Myocyte (in vitro differentiated cells): ENCODE data around the gene NFE2. TPM values are rescaled to one million over a fixed set of nuclear protein-coding genes. Genes with fewer than 3 reads are reported as not detected.
A peak's percentile ranks its signal among the peaks of the same experiment; 100 is the strongest.
"Not testable (repeated sequence)": the region's sequence is repeated elsewhere in the genome, so short reads cannot be mapped to it uniquely, and the experiment has no call there.

Source experiments
- DNase-seq: peaks from one replicate; pipeline ENCODE4 v3.0.0-alpha.2; 2012; ENCODE audit warnings: low read depth
- total RNA-seq: library from RNA; depleted of rRNA; stranded (reverse); fragments of >200 nt; gene quantifications from 2 replicates; pipeline ENCODE4 v1.2.3, GENCODE V29; 2014

The NFE2 gene
- total RNA-seq, 1 donor from 2014 or later: 1.4 TPM

DNA sequence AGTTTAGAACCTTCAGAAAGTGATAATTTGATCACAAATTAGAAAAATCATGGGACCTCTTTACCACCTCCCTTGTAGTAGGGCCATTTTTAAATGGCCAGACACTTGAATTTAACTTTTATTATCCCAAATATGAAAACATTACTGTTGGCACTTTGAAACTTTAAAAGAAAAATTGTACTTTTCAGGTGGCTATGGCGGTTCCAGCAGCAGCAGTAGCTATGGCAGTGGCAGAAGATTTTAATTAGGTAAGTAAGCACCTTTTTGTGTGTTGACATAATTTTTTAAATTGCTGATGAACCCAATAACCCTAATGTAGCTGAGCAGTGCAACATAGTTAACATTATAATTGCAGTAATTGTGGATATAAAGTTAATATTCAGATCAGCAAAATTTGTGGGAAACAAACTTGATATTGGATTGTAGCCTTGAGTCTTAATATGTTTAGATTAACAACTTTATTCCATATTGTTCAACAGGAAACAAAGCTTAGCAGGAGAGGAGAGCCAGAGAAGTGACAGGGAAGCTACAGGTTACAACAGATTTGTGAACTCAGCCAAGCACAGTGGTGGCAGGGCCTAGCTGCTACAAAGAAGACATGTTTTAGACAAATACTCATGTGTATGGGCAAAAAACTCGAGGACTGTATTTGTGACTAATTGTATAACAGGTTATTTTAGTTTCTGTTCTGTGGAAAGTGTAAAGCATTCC, 16.6 kb downstream of the NFE2 start:
- DNase-seq: not testable (repeated sequence)

DNA sequence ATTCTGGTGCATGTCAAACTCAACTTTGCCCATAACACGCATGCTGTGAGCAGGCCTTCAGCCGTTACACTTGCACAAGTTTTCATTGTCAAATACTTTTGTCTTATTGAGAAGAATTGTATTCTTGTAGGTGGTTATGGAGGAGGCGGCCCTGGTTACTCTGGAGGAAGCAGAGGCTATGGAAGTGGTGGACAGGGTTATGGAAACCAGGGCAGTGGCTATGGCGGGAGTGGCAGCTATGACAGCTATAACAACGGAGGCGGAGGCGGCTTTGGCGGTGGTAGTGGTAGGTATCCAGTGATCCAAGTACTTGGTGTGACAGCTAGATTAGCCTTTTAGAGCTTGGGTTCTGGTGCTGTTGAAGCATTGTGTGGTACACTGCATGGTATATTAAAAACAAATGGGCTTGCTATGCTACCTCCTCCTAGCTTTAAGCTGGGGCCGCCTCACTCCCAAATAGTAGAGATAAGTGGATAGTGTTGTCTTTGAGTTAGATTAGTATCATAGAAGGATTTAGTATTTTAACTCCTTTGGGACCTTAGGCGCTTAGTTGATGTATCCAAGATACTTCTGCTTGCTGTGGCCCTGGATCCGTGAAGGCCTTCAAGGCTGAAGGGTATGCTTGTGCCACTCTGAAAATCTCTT, 17.7 kb downstream of the NFE2 start:
- DNase-seq: no peak

DNA sequence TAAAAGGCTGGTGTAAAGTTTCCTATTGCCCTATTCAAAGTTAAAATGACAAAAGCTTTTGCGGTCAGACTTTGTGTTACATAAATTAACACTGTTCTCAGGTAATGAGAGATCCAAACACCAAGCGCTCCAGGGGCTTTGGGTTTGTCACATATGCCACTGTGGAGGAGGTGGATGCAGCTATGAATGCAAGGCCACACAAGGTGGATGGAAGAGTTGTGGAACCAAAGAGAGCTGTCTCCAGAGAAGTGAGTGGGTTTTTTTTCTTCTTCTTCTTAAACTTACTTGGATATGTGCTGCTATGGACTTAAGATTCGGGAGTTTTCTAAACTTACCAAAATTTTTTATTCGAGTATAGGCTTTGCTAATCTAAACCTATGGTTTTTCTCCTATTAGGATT, 19.1 kb downstream of the NFE2 start:
- not testable (repeated sequence) for DNase-seq

DNA sequence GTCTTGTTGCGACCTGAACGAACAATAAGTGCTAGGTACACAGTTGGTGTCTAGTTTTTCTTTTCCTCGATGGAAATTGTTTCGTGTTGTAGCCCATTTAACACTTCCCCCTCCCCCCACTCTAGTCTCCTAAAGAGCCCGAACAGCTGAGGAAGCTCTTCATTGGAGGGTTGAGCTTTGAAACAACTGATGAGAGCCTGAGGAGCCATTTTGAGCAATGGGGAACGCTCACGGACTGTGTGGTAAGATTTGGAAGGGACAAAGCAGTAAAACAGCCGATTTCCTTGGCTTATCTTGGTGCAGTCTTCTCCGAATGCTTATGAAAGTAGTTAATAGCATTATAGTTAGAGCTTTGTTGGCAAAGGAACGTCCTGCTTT, 19.6 kb downstream of the NFE2 start:
- not testable (repeated sequence) for DNase-seq

DNA sequence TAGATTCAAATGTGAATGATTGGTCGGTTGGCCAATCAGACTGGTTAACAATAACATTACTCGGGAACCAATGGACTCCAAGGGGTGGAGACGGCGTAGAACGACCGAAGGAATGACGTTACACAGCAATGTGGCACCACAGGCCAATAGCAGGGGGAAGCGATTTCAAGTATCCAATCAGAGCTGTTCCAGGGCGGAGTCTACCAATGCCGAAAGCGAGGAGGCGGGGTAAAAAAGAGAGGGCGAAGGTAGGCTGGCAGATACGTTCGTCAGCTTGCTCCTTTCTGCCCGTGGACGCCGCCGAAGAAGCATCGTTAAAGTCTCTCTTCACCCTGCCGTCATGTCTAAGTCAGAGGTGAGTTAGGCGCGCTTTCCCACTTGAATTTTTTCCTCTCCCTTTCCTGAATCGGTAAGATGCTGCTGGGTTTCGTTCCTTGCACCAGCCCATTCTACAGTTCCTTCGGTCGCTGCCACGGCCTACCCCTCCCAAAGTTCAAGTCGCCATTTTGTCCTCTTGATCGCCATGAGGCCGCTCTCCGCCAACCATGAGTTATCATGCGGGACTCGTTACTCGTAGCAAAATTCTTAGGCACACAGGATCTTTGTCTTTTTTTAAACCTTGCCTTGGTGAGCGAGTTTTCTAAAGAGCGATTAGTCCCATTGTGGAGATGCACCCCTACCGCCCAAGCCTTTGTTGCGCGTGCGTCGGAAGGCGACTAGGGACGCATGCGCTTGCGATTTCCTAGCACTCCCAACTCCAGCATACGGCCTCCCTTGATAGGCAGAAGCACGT, 20.2 kb downstream of the NFE2 start, which contains the start of gene HNRNPA1:
Gene HNRNPA1, plus strand, starts transcription at position 259 of the 793 bp plus-strand sequence. Its CDS starts 82 bp downstream, at position 341.
- DNase-seq: peak; percentile 100

DNA sequence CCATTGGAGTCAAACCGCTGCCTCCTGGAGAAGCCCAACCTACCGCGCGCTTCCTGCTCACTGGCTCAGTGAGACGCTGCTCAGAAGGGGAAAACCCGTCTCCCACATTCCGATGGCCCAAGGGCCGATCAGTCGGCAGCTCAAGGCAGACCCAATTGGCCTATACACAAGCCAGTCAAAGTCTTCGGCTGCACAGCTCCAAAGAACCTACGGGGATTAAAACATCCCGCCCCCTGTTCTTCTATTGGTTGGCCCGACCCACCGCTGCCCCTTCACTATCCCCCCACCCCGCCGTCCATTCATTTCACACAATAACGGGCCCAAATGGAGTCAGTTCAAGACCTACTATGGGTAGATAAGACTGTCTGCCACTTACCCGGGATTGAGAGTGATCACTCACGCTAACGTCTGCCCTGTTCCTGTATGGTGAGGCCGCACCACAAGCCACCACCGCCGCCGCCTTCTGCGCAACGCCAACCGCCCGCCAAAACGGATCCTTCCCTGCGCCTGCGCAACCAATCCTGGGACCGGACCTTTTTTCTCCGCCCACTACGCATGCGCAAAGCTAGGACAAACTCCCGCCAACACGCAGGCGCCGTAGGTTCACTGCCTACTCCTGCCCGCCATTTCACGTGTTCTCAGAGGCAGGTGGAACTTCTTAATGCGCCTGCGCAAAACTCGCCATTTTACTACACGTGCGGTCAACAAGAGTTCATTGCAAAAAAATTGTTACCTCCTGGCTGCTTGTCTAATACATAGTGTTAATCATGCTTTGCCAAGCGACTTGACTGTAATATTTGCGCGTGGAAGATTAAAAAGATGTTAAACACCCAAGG, 21.0 kb downstream of the NFE2 start, which contains the start of gene CBX5:
Gene CBX5, minus strand, starts transcription at position 491 of the 836 bp plus-strand sequence. CDS start 22,472 bp downstream, outside the sequence.
- peak; percentile 100 for DNase-seq

DNA sequence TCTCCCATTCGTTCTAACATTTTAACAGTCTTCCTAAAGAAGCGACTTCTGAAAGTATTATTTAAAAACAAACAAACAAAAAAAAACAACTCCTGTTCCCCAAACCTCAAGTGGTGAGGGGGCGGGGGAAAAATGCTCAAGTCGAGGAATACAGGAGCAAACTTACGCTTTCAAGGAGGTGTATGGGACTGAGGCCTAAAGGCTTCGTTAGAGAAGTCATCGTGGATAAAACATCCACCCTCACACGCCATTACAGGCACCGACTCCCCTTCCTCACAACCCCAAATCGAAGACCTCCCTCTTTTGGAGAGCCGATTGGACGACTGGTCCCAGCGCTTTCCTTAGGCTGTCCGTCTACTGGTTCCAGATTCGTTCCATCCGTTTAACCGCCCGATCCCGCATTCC, 21.6 kb downstream of the NFE2 start:
- DNase-seq: no peak

DNA sequence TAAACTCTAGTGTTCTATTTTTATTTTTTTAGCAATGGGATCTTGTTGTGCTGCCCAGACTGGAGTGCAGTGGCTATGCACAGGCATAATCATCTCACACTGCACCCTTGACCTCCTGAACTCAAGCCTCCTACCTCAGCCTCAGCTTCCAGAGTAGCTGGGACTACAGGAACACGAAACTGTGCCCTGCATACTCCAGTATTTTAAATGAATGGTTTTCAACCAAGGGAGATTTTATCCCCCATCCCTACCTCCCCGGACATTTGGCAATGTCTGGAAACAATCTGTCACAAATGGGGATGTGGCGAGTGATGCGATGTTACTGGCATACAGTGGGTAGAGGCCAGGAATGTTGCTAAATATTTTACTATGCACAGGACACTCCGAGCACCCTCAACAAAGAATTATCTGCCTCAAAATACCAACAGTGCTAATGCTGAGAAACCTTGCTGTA, 23.0 kb downstream of the NFE2 start:
- peak; percentile 77 for DNase-seq

DNA sequence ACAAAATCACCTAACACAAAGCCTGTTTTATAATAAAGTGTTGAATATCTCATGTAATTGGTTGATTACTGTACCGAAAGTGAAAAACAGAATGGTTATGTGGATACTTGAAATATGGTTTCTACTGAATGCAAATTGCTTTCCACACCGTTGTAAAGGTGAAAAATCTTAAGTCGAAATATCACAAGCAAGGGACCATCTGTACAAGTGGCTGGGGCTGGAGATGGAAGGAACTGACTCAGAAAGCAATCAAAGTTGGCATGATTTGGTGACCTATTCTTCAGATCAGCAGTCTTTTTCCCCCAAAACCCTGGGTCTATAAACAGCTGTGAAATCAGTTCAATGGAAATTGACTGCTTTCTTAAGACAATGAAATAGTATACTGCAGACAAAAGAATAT, 24.4 kb downstream of the NFE2 start:
- DNase-seq: no peak

DNA sequence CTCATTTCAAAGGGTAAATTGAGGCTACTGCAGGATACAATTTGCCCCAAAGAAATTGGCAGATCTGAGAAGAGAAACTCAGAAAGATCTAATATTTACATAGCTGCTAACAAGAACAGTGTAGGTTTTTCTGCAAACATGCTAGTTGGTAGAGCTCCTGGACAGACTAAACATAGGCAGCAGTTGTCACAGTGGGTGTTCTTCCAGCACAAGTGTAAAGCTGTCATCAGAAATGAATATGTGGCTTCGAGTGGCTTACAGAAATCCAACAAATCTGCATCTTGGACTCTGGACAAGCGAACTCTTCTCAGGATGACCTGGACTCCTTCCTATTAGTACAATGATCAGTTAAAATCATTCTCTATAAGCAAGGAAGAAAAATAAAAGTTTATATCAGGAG, 26.8 kb downstream of the NFE2 start:
- DNase-seq: peak; percentile 50

DNA sequence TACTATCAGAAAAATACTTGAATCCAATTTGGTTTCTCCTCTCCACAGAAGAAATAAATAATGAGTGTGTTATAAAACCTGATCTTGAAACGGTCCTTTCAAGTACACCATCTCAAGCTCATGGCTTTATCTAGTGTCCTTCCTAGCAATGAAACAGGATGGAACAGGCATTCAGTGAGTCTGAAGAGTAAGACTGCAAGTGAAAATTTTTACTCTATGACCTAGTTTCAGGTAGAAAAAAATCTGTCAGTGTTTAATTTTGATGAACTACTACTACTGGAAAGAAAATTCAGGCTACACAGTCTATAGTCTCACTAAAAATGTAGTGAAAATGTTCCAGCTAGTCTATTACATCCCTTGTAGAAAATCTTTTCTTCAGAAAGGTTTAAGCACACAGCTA, 28.6 kb downstream of the NFE2 start:
- DNase-seq: no peak

DNA sequence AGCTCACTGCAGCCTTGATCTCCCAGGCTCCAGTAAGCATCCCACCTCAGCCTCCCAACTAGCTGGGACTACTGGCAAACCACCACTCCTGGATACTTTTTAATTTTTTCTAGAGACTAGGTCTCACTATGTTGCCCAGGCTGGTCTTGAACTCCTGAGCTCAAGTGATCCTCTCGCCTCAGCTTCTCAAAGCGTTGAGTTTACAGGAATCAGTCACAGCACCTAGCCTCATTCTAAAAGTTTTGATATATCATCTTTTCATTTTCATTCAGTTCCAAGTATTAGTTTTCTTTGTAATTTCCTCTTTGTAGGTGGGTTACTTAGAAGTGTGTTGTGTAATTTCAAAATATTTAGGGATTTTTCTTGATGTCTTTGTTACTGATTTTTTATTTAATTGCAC, 30.5 kb downstream of the NFE2 start:
- no peak for DNase-seq

DNA sequence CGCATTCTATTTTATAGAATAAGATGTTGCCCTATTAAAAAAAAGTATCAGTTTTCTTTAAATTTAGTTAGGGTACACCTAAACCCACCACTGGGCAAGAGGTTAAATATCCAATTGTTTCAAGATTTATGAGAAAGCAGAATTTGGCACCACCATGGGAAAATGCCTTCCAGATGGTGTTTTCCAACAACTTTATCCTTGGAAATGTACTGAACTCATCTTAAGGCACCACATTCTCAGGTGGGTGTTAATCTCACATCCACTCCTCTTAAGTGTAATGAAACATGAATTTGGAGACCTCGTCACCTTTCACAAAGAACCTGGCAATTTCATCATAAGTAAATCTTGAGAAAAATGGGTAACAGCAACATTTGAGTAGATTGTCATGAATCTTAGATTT, 34.0 kb downstream of the NFE2 start:
- no peak for DNase-seq

DNA sequence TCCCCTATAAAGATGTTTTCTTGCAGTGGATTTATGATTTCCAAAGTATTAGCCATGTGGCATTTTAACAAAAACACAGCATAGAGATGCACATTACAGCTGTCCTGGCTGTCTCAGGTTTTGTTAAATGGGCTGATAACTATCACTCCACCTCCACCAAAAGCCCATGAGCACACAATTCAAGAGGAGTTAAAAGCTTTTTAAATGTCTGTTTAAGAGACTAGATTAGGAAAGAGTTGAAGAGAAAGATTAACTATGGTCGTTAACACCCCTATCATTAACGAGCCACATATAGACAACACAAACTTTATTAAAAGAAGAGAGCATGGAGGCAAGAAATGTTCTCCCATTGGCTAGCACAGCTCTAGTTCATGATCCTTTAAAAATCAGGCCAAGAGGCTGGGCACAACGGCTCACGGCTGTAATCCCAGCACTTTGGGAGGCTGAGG, 35.4 kb downstream of the NFE2 start:
- no peak for DNase-seq

DNA sequence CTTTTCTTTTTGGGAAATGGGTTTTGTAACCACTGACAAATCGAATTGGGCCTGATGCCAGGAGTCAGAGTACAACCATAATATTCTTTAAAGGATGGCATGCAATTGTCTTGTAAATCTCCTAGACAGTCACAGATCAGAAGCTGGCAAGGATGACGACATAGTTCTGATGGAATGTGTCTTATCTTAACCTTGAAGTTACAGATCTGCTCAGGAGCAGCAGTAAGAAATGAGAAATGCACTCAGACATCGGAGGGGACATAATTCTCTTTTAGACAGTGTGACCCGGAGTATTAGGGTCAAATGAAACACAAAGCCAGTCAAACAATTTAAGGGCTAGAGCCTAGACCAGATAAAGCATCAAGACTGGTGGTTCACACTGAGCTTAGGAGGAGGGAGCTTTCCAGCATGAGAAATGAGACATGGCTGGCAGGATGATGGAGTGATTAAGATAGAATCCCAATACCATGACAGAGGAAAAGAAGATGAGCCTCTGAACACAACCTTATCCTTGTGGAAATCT, 38.4 kb downstream of the NFE2 start:
- peak; percentile 52 for DNase-seq

DNA sequence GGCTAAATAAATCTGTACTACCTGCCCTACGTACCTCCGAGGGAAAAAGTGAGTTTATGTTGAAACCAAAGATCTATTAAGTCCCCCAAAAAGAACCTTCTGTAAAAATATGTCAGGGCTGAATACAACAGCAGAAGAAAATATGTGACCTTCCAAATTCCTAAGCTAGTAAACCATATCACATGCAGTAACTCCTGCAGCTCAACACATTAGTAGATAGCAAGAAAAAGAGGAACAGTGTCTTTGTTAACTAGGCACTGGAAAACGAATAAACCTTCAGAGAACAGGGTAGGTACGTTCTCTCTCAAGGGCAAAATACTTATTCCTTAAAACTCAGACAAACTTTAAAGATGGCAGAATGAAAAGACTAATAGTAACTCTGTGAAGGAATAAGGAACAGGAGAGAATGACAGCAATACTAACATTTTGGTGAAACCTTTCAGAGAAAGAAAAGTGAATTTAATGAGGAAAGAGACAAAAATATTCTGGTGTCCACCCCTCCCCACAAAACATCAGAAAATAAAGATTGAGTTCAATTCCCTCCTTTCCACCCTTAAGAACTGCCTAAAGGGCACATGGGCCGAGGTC, 38.9 kb downstream of the NFE2 start:
- DNase-seq: no peak

DNA sequence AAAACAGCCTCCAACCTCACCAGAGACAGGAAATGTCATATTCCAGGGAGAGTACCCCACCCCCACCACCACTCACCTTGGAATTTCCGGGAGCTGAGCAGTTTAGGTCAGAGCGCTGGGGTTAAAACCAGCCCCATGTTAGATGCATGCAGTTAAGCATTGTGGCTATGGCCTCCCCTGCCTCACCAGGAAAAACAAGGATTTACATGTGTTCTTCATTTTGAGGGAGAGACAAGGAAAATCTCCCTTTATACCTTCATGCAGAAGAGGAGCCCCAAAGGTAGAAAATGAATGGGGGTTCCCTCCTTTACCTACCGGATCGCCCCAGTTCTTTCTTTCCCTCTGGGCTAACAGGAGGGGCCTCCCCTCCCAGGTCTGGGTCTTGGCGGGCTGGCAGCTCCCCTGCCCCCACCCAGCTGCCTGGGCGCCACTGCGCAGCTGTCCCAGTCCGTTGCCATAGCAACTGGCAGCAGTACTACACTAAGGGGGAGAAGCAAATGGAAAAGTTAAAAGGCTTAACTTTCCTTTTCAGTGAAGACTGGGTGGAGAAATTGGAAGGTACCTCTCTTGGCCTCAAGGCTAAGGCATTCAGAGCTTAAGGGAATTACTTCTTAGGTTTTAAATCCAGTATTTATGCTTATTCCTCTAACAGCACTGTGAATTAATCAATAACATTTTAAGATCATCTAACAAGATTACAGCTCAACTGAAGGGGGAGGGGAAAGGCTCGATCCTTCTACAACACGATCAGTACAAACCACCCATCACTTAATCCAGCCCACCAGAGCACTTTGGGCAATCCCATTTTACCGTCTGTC, 41.4 kb downstream of the NFE2 start:
- peak; percentile 90 for DNase-seq

DNA sequence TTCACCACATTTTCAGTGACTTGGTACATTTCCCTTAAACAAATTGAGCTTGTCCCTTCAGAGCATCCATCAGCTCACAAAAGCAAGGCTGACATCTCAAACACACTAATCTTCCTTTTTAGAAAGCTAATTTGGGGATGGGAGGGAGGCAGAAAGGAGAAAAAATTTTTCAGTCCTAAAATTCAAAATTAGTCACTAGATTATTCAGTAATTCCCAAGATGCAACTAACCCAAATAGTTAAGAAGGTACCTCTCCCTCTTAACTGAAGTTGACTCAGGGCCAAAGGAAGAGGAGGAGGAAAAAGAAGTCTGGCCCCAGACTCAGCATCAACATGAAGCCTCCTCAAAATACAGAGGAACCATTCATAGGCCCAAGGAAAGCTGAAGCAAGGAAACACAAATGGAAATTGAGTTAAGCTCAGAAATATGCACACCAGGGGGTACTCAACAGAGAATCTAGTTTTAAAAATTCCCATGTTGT, 42.6 kb downstream of the NFE2 start:
- DNase-seq: peak; percentile 31

DNA sequence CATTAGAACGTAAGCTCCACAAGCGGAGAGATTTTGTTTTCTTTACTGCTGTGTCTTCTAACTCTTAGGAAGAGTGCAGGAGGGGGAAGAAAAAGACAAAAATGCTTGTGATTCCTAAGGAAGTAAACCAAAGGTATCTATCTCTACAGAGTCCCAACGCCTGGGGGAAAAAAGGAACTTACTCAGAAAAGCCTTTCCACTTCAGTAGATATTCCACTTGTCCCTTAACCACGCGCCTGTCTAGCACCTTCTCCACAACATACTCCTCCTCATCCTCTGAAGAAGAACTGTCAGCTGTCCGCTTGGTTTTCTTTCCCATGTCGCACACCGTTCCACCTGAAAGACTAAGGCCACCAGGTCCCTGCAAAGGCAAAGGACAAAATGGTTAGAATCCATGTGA, 43.5 kb downstream of the NFE2 start:
- DNase-seq: no peak
